Panc1 (cell line): ENCODE results near the gene ARPIN. TPM values are rescaled to one million over a fixed set of nuclear protein-coding genes. Genes with fewer than 3 reads are reported as not detected.

Experiments used
- ATAC-seq: fragments of 200-7000 bp; cut with Tn5 transposase; 2 replicates; pipeline ENCODE4 v1.9.1; 2020; ENCODE audit warnings: mild to moderate bottlenecking, moderate library complexity
- BruUV-seq: library from RNA; stranded (reverse); fragments of 400-500 nt; replicated peaks from 2 replicates; lab custom pipeline; 2021; lab: Mats Ljungman, UMichigan
- CTCF ChIA-PET: fragments of 300-600 bp; sonication (Branson Sonifier 250); formaldehyde crosslinking; loops from one replicate; lab custom pipeline; 2022; ENCODE audit warnings: antibody characterized with exemption; lab: Charles Lee
- POLR2A ChIA-PET: fragments of 300-600 bp; sonication (Branson Sonifier 250); formaldehyde crosslinking; loops from one replicate; lab custom pipeline; 2022; ENCODE audit warnings: antibody characterized with exemption; lab: Charles Lee
- DNase-seq: peaks from one replicate; pipeline ENCODE4 v3.0.0-alpha.2; 2010; ENCODE audit warnings: low read depth, low spot score
- H3K27ac ChIP-seq: 2 replicates; pipeline ENCODE4 v1.5.1; 2011; ENCODE audit warnings: mild to moderate bottlenecking, low read length, inconsistent platforms
- H3K27me3 ChIP-seq: fragments of 200-500 bp; sonication (Bioruptor generic); 2 replicates; pipeline ENCODE4 v1.6.0; 2014; ENCODE audit warnings: low read length, inconsistent platforms; ENCODE audit not compliant: control insufficient read depth, insufficient read depth
- H3K36me3 ChIP-seq: fragments of 200-500 bp; sonication (Bioruptor generic); 2 replicates; pipeline ENCODE4 v1.5.1; 2014; ENCODE audit warnings: inconsistent platforms, mild to moderate bottlenecking, low read length, moderate library complexity; ENCODE audit not compliant: control insufficient read depth, insufficient read depth
- H3K4me1 ChIP-seq: 2 replicates; pipeline ENCODE4 v1.5.1; 2011; ENCODE audit warnings: inconsistent platforms, mild to moderate bottlenecking, low read length, moderate library complexity; ENCODE audit not compliant: control insufficient read depth, insufficient read depth
- H3K4me3 ChIP-seq, 2 experiments: 2 replicates each; pipeline ENCODE4 v1.5.1; 2011 to 2012; ENCODE audit warnings: low read depth in 2 of 2, low read length in 2 of 2, mild to moderate bottlenecking in 2 of 2, inconsistent platforms in 1 of 2, moderate library complexity in 1 of 2
- H3K9me3 ChIP-seq: fragments of 200-500 bp; sonication (Bioruptor generic); 2 replicates; pipeline ENCODE4 v1.5.1; 2014; ENCODE audit warnings: low read depth, mild to moderate bottlenecking, inconsistent platforms, low read length, moderate library complexity; ENCODE audit not compliant: control insufficient read depth, insufficient read depth
- POLR2AphosphoS5 ChIP-seq: IDR thresholded peaks from 2 replicates; pipeline ENCODE4 v1.6.1; 2012; ENCODE audit warnings: mild to moderate bottlenecking, low read depth, low read length, moderate library complexity
- SIN3A ChIP-seq: IDR thresholded peaks from 2 replicates; pipeline ENCODE4 v1.6.1; 2012; ENCODE audit warnings: low read depth, mild to moderate bottlenecking, low read length, moderate library complexity, borderline replicate concordance; ENCODE audit not compliant: insufficient read depth
- TCF7L2 ChIP-seq: IDR thresholded peaks from 2 replicates; pipeline ENCODE4 v1.6.1; 2011; ENCODE audit warnings: mild to moderate bottlenecking, low read depth, low read length, inconsistent platforms
- in situ Hi-C: cut with HindIII; loops from 2 replicates; pipeline ENCODE4 v1.10.0; 2016; ENCODE audit warnings: low sequenced_read_pairs, low pct_unique_long_range_greater_than_20kb
- intact Hi-C: fragments of 100-400 bp; cut with micrococcal nuclease; formaldehyde crosslinking; loops from one replicate; pipeline ENCODE4 v1.10.0; 2022; ENCODE audit not compliant: unreplicated experiment
- total RNA-seq: library from RNA; stranded (reverse); gene quantifications from one replicate; pipeline ENCODE4 v1.2.1, GENCODE V29; 2021; ENCODE audit not compliant: unreplicated experiment
- TF ChIP-seq, protein P1 (sequence below), 2 experiments: IDR thresholded peaks; 2 replicates each; pipeline ENCODE4 v1.6.1; 2011 to 2012; ENCODE audit warnings: low read depth in 2 of 2, control low read depth in 1 of 2, low read length in 1 of 2, mild to moderate bottlenecking in 1 of 2, moderate library complexity in 1 of 2; ENCODE audit not compliant: insufficient read depth in 1 of 2
- TF ChIP-seq, protein P2 (sequence below): fragments of 450-650 bp; IDR thresholded peaks from 2 replicates; pipeline ENCODE4 v1.5.1; 2017; ENCODE audit warnings: mild to moderate bottlenecking

ARPIN gene
- total RNA-seq, 1 experiment from 2014 or later: 6.3 TPM

DNA sequence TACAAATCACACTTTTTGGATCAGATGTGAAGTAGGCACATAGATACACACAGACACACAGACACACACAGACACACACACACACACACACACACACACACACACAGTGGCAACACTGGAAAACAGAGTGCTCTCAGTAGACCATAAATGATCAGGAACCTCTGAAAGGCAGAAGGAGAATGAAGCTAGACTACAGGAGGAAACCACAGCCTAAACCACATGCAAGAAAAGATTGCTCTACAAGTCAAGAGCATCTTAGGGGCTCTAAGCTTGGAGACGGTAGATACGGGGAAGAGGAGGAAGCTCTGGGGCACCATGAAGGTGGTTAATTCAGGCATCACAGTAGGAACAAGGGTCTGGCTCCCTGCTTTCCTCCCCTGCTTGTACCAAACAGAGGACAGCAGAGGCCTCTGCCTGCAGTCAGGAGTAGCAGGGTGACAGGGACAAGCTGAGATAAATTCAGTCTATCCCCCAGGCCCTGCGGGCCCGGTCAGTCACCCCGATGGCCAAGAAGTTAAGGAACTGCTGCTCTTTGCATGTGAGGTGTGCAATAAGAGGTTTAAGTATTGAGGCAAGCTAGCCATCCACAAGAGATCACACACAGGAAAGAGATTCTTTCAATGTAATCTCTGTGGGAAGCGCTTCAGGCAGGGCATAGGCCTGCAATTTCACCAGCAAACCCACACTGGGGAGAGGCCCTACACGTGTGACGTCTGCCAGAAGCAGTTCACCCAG, 23.5 kb upstream of the ARPIN start:
- no TSS peak for BruUV-seq
- no peaks in the 10 kb centered on the region for H3K27me3 ChIP-seq
- in situ Hi-C loops (no loop called here), intact Hi-C loops (no loop called here)
- TF ChIP-seq, protein P1, sequence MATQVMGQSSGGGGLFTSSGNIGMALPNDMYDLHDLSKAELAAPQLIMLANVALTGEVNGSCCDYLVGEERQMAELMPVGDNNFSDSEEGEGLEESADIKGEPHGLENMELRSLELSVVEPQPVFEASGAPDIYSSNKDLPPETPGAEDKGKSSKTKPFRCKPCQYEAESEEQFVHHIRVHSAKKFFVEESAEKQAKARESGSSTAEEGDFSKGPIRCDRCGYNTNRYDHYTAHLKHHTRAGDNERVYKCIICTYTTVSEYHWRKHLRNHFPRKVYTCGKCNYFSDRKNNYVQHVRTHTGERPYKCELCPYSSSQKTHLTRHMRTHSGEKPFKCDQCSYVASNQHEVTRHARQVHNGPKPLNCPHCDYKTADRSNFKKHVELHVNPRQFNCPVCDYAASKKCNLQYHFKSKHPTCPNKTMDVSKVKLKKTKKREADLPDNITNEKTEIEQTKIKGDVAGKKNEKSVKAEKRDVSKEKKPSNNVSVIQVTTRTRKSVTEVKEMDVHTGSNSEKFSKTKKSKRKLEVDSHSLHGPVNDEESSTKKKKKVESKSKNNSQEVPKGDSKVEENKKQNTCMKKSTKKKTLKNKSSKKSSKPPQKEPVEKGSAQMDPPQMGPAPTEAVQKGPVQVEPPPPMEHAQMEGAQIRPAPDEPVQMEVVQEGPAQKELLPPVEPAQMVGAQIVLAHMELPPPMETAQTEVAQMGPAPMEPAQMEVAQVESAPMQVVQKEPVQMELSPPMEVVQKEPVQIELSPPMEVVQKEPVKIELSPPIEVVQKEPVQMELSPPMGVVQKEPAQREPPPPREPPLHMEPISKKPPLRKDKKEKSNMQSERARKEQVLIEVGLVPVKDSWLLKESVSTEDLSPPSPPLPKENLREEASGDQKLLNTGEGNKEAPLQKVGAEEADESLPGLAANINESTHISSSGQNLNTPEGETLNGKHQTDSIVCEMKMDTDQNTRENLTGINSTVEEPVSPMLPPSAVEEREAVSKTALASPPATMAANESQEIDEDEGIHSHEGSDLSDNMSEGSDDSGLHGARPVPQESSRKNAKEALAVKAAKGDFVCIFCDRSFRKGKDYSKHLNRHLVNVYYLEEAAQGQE (IDR thresholded peaks at IDR 0.05; ENCODE audit: insufficient read depth in 1 of 2, low read depth in 2 of 2, low read length in 1 of 2): no peak
- no peak for TF ChIP-seq TCF7L2
- TF ChIP-seq, protein P2, sequence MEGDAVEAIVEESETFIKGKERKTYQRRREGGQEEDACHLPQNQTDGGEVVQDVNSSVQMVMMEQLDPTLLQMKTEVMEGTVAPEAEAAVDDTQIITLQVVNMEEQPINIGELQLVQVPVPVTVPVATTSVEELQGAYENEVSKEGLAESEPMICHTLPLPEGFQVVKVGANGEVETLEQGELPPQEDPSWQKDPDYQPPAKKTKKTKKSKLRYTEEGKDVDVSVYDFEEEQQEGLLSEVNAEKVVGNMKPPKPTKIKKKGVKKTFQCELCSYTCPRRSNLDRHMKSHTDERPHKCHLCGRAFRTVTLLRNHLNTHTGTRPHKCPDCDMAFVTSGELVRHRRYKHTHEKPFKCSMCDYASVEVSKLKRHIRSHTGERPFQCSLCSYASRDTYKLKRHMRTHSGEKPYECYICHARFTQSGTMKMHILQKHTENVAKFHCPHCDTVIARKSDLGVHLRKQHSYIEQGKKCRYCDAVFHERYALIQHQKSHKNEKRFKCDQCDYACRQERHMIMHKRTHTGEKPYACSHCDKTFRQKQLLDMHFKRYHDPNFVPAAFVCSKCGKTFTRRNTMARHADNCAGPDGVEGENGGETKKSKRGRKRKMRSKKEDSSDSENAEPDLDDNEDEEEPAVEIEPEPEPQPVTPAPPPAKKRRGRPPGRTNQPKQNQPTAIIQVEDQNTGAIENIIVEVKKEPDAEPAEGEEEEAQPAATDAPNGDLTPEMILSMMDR: no peak
- TF ChIP-seq SIN3A: no peak
- no peak for TF ChIP-seq POLR2AphosphoS5
- no peak overlapping the region for H3K27ac ChIP-seq
- peak; percentile 55 for ATAC-seq
- no peaks in the 10 kb centered on the region for H3K9me3 ChIP-seq
- H3K4me3 ChIP-seq: no peak overlapping the region
- no peaks in the 10 kb centered on the region for H3K36me3 ChIP-seq
- no peak for DNase-seq
- ChIA-PET CTCF (interaction anchor here (0.5 to 0.6 kb wide), 2 partner anchors 13 to 37 kb away, joined by 3 to 4 read pairs; no protein-coding TSS in a partner anchor), POLR2A (interaction anchor here (0.6 kb wide), 1 partner anchor 81 kb away, joined by 4 read pairs; no protein-coding TSS in a partner anchor)
- H3K4me1 ChIP-seq: no peaks in the 10 kb centered on the region

DNA sequence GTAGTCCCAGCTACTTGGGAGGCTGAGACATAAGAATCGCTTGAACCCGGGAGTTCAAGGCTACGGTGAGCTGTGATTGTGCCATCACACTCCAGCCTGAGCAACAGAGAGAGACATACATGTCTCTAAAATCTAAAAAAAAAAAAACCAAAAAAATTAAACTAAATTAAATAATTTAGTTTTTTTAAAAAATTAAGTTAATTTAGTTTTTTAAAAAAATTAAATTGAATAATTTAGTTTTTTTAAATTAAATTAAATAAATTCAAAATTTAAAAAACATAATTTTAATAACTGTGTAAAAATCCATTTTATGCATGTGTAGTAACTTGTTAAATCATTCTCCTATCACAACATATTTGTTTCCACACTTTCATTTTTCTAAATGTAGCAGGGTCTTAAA, 20.1 kb upstream of the ARPIN start:
- no peaks in the 10 kb centered on the region for H3K4me1 ChIP-seq
- TF ChIP-seq POLR2AphosphoS5: no peak
- TF ChIP-seq, protein P2: no peak
- TF ChIP-seq, protein P1 (IDR thresholded peaks at IDR 0.05; ENCODE audit: insufficient read depth in 1 of 2, low read depth in 2 of 2, low read length in 1 of 2): no peak
- TF ChIP-seq TCF7L2: no peak
- no peak for TF ChIP-seq SIN3A
- intact Hi-C loops: no loop called here
- no peak overlapping the region for H3K27ac ChIP-seq
- no peaks in the 10 kb centered on the region for H3K36me3 ChIP-seq
- no peak overlapping the region for H3K4me3 ChIP-seq
- ATAC-seq: no peak
- POLR2A ChIA-PET: interaction anchor here (0.7 kb wide), 1 partner anchor 16 kb away, joined by 3 read pairs; no protein-coding TSS in a partner anchor
- in situ Hi-C loops: no loop called here
- H3K27me3 ChIP-seq: no peaks in the 10 kb centered on the region
- DNase-seq: no peak
- CTCF ChIA-PET: interaction anchor here (0.6 kb wide), 1 partner anchor 33 kb away, joined by 8 read pairs; no protein-coding TSS in a partner anchor
- no peaks in the 10 kb centered on the region for H3K9me3 ChIP-seq
- BruUV-seq: no TSS peak
